Frontal cortex (tissue), 4 donors: Measurements from ENCODE around the gene GLP2R. TPM values are rescaled to one million over a fixed set of nuclear protein-coding genes. Genes with fewer than 3 reads are reported as not detected.
"Not testable (repeated sequence)": the region's sequence is repeated elsewhere in the genome, so short reads cannot be mapped to it uniquely, and the experiment has no call there.

ENCODE experiments used
- DNase-seq, 2 donors: peaks; one replicate each; pipeline ENCODE4 v3.0.0; 2012; ENCODE audit warnings: low spot score in 2 of 2
- FAIRE-seq: peaks from 2 replicates; lab custom pipeline; 2012; peaks lifted over from hg19 to GRCh38; lab: Jason Lieb, UNC
- total RNA-seq: library from RNA; depleted of rRNA; stranded (reverse); fragments of >200 nt; gene quantifications from one replicate; pipeline ENCODE4 v1.2.3, GENCODE V29; 2014
- donor health status: control.
- donor health status: control.
- donor health status: control.

The GLP2R gene, protein sequence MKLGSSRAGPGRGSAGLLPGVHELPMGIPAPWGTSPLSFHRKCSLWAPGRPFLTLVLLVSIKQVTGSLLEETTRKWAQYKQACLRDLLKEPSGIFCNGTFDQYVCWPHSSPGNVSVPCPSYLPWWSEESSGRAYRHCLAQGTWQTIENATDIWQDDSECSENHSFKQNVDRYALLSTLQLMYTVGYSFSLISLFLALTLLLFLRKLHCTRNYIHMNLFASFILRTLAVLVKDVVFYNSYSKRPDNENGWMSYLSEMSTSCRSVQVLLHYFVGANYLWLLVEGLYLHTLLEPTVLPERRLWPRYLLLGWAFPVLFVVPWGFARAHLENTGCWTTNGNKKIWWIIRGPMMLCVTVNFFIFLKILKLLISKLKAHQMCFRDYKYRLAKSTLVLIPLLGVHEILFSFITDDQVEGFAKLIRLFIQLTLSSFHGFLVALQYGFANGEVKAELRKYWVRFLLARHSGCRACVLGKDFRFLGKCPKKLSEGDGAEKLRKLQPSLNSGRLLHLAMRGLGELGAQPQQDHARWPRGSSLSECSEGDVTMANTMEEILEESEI
- not detected for total RNA-seq

DNA sequence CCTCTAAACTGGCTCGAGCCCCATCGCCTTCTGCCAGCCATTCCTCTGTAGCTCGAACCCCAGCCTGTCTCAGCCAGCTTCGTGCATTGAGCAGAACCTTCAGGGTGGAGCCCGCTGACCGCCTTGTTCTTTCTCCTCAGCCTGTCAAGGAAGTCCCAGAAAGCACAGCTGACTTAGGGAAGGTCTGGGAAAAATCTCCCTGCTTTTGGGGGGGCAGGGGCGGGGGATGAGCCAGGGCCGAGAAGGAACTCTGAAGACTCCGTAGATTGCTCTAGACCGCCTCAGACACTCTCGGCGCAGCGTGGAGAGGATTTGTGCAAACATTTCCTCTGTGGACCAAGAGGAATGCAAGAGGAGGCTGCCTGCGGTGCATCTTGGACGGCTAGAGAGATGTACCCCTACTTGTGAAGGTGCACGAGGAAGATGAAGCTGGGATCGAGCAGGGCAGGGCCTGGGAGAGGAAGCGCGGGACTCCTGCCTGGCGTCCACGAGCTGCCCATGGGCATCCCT lies at the start of gene GLP2R:
Gene GLP2R (plus strand): TSS at position 284 of the 510 bp plus-strand sequence. CDS start 140 bp downstream, at position 424.
- FAIRE-seq (no peak), DNase-seq (no peak)

DNA sequence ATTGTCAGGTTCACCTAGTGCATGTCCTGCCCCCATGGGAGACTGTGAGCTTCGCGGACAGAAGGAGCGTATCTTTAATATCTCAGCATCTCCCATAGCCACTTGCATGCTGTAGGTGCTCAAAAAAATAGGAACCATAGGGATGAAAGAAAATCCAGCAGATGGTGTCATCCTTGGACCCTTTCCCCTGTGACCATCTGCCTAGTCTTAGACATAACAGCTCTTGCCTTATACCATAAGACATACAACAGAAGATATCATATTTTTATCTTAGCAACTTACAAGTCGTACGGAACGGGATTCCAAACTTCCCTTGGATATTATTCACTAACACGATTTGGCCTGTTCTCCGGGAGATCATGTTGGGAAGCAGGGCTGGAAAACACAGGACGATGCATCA lies 48.8 kb upstream of the GLP2R start:
- FAIRE-seq (no peak), DNase-seq (no peak)

DNA sequence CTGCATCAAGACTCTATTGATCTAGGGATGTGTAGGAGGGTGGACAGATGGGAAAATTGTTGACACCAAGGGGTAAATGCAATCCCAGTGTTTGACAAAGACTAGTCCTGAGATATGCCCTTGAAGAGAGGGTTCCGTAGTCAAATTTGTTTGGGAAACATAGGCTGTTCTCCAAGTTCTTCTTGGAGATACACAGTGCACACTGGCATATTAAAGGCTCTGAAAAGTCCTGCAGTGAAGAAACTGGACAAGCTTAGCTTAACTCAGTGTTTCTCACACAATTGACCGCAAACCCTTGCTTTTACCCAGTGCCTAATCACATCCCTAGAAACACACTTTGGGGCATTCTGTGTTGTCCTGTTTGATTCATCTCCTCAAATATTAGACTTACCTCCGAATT lies 45.2 kb upstream of the GLP2R start:
- DNase-seq: no peak
- FAIRE-seq: no peak

DNA sequence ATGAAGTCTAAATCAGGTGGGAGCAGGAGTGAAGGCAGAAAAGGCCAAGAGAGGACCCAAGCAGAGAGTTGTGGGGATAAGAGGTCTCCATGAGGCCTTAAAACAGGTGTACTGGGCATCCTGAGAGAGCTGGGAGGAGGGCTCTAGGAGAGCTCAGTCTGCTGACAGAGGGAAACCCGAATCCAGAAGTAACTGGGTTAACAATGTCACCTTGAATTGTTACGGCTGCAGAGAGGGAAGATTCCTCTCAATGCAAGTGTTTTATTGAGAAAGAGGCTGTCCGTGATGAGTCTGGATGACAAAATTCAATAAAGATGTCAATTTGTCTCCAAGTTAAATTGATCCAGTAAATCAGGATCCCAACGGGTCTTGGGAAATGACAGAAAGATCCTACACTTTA lies 42.7 kb upstream of the GLP2R start:
- DNase-seq: no peak
- no peak for FAIRE-seq

DNA sequence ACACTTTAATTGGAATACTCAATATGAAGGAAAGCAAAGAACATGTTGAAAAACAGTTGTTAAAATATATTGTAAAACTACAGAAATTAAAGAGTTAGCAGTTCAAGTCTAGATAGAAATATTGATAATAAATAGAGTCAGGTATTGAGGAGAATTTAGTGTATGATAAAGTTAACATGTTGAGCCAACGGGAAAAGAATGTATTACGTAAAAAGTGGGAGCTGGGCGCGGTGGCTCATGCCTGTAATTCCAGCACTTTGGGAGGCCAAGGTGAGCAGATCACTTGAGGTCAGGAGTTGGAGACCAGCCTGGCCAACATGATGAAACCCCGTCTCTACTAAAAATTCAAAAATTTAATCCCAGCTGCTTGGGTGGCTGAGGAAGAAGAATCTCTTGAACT lies 42.3 kb upstream of the GLP2R start:
- DNase-seq, FAIRE-seq: not testable (repeated sequence)

DNA sequence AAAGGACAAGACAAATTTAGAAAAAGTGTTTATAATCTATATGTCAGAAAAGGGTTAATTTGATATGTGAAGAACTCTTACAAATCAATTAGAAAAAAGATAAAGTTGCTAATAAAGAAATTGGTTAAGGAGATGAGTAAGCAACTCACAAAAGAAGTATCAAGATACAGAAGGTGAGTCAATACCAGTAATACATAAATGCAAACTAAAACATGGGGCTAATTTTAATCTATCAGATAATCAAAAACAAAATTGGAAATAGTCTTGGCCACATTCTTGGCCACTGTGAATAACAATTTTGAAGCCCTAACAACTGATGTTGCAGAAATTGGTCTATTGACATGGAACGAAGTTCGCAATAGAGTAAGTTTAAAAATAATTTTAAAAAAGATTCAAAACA lies 41.2 kb upstream of the GLP2R start:
- no peak for FAIRE-seq
- no peak for DNase-seq

DNA sequence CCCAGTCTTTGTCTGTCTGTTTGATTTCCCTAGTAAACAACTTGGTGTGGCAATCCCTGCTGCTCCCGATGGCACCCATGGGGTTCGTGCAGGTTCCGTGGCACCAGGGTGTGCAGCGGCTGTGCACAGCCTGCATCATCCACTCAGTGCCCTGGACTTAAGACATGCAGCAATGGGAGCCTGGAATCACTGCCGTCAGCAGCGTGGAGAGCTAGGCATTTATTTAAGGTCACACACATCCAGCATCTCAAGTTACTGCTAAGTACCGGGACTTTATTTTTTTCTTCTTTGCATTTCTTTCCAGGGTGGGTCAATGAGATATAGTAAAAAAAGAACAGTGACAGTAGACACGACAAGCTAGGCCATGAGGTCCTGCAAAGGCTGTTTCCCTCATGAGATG lies 37.1 kb upstream of the GLP2R start:
- DNase-seq (no peak), FAIRE-seq (no peak)

DNA sequence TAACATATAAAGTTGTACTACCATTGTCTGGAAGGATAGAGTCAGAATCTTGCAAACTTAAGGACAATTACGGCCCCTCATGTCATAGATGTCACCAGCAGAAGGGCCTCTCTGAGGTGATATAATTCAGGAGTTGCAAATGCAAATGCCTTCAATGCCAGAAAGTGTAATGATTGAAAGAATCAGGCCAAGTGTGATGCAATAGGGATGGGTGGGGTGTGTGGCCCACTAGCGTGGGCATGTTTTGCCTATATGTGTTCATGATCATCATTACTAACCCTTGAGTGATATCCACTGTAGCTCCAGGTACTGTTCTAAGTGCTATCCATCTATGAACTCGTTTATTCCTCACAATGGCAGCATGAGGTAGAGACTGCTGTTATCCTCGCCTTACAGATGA lies 35.4 kb upstream of the GLP2R start:
- FAIRE-seq: no peak
- DNase-seq: no peak

DNA sequence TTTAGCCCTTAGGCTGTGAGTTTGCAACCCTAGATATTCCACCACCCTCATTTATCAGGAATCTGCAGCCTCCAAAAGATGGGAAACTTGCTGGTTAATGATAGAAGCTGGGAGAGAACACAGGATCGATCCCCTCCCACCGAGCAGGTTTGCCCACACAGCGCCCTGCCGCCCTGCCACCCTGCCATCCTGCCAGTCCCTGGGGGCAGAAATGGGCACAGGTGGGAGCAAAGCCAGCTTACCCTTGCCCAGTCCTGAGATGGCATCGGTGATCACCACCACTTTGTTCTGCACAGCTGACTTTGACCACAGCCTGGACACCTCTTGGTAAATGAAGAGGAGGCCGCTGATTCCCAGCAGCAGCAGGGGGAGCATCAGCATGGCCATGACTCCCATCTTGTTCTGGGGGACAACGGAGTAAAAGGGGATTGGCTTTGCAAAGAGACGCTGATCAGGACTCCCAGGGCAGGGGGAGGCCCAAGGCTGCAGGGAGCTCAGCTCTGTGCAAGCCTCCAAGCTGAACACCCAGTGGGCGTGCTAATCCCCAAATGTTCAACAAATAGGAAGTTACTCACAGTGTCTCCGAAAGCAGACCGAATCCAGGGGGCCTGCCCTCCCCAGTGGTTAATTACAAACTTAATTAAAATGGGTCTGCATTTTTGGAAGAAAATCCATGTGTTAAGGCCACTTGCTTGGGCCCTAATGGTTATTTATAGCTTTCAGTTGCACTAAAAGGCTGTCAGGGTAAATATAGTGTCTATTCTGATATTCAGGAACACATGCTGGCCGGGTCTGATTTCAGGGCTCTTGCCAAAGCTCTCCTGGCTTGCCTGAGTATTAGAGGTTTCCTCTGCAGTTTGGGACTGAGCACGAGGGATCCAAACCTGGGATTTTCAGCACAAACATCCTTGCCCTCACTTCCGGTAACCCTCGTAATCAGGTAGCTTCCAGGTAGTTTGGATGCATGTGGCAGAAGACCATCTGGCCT lies 34.5 kb upstream of the GLP2R start, which contains the start of gene DHRS7C:
Gene DHRS7C (minus strand): TSS at position 704 of the 988 bp plus-strand sequence. CDS start 308 bp downstream, at position 396.
- FAIRE-seq (no peak), DNase-seq (no peak)

DNA sequence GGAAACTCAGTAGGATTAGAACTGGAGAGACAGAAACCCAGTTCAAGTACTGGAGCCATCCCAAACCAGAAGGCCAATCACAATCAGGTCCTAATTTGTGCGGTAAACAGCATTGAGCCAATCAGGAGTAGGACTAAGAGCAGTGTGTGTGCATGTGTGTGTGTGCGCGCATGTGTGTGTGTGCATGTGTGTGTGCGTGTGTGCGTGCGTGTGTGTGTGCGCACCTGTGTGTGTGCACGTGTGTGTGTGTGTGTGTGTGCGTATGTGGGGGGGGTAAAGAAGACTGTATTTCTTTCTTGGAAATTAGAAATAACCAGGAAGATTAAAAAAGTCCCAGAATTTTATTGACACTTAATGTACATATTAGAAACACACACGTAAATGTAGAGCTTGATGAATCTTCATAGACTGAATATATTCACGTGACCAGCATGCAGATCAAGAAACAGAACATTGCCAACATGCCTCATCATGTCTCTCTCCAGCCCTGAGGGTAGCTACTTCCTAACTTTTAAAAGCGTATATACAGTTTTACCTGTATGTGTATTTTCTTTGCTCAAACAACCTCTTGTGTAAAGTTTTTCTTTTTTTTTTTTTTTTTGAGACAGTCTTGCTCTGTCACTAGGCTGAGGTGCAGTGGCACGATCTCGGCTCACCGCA lies 33.4 kb upstream of the GLP2R start:
- no peak for FAIRE-seq

DNA sequence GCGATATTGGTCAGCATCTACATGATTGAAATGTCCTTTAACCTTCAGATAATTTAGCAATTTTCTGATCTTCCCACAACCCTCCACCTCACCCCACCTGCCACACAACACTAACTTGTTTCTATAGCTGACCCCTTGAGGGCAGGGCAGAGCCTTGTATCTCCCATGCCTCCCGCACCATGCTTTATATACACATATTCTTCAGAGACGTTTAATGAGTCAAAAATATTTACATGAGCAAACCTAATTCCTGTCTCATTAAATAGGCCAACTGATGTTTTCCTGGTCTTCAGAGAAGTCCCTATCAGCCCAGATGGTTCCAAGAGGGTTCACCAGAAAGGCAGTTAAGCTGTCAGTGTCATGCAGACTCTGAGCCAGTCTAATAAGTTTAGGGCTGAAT lies 27.7 kb upstream of the GLP2R start:
- DNase-seq (no peak), FAIRE-seq (no peak)

More for the DNA sequence above, 33.4 kb upstream of the GLP2R start:
- DNase-seq: no peak

DNA sequence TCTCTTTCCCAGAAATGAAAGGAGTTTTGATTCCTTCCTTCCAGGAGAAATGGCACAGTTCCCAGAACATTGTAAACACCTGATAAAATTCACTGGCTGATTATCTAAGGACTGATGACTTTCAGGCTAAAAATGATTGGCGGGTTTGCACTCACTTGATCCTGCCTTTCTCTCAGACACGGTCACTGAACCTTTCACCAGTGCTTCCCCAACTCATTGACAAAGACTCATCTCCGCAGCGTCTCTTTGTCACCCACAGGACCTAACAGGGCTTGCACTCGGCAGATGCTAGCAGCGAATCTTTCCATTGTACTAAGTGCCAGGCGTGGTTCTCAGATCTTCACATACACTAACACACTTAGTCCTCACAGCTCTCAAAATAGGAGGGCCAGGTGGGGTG lies 27.0 kb upstream of the GLP2R start:
- FAIRE-seq (no peak), DNase-seq (no peak)

DNA sequence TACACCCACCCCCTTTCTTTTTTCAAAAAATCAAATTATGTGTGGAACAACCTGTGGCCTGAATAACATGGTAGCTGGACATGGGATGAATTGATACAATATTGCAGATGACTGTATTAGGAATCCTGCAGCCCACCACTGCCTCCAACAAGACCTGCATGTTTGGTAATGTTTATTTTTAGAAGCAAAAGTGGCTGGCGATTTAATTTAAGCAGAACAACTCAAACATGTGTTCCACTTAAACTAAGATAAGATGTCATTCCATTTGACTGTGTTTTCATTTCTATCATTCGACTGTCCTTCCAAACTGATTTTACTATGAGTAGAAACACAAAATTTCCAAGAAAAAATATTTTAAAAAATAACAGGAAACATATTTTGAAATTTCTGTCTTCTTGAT lies 24.2 kb upstream of the GLP2R start:
- FAIRE-seq (no peak), DNase-seq (no peak)

DNA sequence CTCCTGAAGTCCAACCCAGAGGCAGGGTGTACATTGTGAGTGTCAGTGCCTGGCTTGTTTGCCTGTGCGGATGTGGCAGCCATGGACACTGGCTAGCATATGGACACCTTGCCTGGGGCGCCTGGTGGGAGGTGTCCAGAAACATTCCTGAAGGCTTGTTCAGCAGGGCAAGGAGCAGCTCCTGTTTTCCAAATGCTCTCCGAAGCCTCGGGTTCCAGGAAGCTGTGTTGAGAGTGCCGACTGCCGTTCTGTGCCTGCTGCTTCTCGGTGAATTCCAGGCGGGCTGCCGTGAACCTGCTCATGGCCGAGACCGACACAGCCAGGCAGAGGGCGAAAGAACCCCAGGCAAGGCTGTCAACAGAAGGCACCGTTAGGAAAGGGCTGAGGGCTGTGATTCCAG lies 23.4 kb upstream of the GLP2R start:
- FAIRE-seq: no peak
- no peak for DNase-seq

DNA sequence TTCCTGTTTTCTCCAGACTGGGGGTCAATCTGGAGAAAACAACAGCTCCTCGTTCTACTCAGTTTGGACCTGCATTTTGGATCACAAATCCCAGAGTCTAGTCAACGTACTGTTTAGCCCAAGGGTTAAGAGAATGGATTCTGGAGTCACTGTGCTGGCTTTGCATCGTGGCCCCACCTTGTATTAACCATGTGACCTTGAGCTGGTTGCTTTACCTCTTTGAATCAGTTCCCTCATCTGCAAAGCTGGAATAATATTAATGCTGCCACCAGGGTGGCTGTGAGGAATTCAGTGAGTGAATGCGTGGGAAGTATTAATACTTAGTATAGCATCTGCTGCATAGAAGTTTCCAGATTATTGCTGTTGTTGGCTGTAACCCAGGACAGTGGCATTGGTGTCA lies 23.0 kb upstream of the GLP2R start:
- FAIRE-seq: no peak
- DNase-seq: no peak

DNA sequence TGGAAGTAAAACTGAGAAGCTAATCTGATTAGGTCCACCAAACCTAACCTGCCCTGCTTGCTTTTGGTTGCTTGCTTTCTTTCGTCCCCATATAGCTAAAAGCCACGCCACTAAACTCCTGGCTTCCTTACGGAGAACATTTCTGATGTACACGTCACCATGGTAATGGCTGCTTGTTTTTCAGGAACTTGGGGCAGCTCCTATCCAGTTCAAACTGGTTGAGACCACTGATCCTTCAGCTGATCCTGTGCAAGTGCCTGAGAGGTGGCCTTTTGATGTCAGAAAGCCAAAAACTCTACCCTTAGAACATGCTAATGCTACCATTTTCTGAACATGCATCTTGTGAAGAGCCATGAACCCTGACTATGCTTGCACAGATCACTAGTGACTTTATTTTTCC lies 20.0 kb upstream of the GLP2R start:
- no peak for FAIRE-seq

DNA sequence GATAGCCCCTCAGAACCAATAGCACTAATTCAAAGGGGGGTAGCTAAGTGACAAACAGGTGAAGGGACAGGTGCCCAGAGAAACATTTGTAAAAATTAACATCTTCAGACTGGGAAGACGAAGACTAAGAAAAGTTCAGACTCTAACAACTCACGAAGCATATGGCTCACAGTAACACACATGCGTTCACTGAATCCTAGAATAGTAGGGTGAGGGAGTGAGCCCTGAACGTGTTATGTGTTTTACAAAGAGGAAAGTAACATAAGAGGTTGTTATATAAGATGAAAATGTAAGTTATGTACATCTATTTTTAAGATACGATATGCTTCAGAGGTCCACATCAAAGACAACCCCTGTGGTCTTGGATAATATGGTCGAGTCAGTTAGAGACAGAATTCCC lies 19.0 kb upstream of the GLP2R start:
- FAIRE-seq (no peak), DNase-seq (no peak)

More for the DNA sequence above, 20.0 kb upstream of the GLP2R start:
- no peak for DNase-seq

DNA sequence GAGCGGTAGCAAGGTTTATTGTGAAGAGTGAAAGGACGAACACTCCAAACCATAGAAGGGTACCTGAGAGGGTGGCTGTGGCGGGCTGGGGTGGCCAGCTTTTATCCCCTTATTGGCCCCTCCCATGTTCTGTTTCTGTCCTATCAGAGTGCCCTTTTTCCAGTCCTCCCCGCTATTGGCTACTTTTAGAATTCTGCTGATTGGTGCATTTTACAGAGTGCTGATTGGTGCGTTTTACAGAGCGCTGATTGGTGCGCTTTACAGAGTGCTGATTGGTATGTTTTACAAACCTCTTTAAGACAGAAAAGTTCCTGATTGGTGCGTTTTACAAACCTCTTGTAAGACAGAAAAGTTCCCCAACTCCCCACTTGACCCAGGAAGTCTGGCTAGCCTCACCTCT lies 16.3 kb upstream of the GLP2R start:
- no peak for DNase-seq
- FAIRE-seq: no peak

DNA sequence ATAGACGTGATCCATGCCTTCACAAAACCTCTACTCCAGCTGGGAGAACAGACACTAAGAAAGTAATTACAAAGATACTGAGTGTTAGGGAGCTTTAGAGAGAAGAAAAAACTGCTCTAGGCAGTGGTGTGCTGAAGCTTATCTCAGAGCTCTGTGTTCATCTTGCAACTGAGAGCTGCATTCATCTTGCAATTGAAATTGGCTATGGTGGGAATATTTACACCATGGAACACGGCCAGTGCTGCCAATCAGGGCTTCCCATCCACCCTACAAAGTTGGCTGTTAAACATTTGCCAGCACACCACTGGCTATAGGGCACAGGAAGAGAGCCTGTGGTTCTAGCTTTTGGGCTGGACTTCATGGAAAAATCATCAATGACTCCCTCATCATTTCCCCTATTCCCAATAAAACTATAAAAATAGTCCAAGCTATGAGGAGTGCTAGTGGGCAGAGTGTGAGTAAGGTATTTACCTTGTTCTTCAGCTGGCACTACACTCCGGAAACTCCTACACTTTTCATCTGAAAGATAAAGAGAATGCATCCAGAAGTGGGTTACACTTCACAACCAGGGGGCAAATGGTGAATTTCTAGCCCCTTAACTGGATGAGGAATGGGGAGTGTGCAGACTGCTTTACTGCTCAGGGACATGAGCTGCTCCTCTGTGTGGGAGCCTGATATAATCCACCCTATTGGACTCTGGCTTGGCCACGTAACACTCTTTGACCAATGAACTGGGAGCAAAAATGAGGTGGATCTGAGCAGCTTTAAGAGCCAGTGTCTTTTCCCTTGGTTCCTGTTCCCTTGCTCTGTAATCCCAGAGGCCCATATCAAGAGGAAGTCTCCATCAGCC lies 15.4 kb upstream of the GLP2R start:
- DNase-seq (no peak), FAIRE-seq (no peak)
